Subcutaneous adipose tissue (tissue), 4 donors: ENCODE results near the gene FCN2. TPM values are rescaled to one million over a fixed set of nuclear protein-coding genes. Genes with fewer than 3 reads are reported as not detected.

Source experiments
- total RNA-seq, 4 donors: library from RNA; depleted of rRNA; stranded (reverse); fragments of >200 nt; gene quantifications; one replicate each; pipeline ENCODE4 v1.1.0, GENCODE V29; 2016
- TF ChIP-seq, protein P1 (sequence below): fragments of 450-650 bp; IDR thresholded peaks from one replicate; pipeline ENCODE4 v1.5.1; 2016; ENCODE audit warnings: low read depth, mild to moderate bottlenecking, control low read depth, antibody characterized with exemption, moderate library complexity

The FCN2 gene
- total RNA-seq, 4 donors from 2014 or later: 1.3 to 9.8 (median 2.5) TPM

DNA sequence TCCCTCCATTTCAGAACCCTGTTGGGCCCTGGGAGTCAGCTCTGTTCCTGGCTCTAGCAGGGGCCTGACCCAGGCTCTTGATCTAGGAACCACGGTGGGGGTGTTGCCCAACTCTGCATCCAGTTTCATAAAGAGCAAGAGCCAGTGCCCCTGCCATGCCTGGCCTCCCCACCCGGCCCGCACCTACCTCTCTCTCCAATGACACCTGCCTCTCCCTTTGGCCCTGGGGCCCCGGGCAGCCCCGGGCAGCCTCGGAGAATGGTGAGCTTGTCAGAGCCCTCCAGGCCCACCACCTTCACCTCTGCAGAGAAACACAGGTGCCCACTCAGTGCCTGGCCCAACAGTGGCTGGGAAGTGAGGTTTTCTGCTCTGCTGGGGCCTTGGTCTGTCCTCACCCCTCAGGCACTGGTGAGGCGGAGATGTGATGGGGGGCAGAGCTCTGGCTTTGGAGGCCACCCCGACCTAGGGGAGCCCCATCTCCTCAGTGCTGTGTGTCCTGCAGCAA, 35.6 kb downstream of the FCN2 start:
- TF ChIP-seq, protein P1, sequence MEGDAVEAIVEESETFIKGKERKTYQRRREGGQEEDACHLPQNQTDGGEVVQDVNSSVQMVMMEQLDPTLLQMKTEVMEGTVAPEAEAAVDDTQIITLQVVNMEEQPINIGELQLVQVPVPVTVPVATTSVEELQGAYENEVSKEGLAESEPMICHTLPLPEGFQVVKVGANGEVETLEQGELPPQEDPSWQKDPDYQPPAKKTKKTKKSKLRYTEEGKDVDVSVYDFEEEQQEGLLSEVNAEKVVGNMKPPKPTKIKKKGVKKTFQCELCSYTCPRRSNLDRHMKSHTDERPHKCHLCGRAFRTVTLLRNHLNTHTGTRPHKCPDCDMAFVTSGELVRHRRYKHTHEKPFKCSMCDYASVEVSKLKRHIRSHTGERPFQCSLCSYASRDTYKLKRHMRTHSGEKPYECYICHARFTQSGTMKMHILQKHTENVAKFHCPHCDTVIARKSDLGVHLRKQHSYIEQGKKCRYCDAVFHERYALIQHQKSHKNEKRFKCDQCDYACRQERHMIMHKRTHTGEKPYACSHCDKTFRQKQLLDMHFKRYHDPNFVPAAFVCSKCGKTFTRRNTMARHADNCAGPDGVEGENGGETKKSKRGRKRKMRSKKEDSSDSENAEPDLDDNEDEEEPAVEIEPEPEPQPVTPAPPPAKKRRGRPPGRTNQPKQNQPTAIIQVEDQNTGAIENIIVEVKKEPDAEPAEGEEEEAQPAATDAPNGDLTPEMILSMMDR: no peak

DNA sequence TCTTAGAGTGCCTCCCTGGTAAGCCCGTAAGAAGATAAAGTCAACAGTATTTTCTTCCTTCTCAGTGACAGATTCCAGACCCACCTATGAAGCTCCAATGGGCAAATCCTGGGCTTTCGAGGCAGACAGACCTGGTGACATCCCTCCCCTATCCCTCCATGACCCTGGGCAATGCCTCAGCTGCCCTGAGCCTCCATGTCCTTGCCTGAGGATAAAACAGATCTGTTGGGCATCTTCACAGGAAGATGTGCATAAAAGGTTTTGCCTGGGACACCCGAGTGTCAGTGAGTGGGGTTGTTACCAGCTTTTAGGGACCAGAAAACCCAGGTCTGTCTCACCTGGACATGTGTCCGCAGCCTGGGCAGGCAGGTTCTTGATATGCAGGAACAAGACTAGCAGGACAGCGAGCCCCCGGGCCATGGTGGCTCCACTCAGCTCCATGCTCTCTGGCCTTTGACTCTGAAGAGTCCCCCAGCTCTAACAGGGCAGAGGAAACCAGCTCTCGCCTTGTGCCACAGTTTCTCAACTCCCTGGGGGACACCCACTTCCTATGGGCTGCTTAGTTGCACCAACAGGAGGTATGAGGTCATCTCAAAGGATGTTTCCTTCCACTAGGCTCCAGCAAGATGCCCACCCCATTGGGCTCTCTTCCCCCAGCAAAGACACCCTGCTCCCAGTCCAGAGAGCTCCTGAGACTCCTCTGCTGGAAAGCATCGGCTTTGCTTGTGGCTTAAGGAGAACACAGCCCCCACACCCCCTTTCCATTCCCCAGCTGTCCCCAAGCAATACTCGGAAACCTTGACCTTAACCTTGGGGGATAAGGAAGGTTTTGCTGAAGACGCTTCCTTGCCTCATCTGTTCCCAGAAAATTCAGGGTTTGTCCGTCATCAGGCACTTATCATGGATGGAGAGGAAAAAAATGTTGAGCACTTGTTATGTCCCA, 37.1 kb downstream of the FCN2 start, which contains the start of gene FCN1:
Gene FCN1 (minus strand): TSS at position 482 of the 943 bp plus-strand sequence. CDS start 41 bp downstream, at position 441.
- TF ChIP-seq, protein P1: no peak

DNA sequence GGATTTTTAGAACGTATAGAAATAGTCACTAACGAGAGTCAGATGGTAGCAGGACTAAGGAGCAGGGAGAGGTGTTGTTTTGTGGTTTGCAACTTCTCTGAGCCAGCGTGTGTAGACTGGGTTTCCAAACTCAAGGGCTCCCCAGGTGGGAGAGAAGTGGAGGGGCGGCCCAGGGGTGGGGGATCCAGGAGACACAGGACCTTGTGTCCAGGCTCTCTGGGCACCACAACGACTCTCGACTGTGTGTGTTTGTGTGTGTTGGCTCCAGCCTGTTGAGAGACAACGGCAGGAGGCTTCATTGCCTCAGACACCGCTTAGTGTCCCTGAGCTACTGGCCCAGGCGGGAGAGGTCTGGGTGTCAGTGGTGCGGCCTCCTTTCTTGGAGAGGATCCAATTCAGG, 38.0 kb downstream of the FCN2 start:
- TF ChIP-seq, protein P1: no peak

DNA sequence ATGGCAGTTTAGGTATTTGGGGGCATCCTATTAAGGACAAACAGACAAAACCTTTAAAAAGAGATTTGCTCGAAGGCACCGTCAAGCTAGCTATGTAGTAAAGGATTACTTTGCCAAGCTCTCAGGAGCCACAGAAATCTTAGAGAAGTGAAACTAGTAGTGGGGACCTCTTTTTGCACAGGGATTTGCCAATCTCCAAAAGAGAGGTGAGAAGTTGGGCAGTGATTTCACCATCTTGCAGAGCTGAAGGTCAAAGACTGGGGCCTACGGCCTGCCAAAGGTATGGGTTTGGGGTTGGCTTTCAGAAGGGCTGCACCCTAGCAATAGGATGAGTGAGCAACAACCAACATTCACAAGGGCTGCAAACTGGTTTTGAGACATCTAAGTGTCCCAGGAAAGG, 38.7 kb downstream of the FCN2 start:
- TF ChIP-seq, protein P1: no peak

DNA sequence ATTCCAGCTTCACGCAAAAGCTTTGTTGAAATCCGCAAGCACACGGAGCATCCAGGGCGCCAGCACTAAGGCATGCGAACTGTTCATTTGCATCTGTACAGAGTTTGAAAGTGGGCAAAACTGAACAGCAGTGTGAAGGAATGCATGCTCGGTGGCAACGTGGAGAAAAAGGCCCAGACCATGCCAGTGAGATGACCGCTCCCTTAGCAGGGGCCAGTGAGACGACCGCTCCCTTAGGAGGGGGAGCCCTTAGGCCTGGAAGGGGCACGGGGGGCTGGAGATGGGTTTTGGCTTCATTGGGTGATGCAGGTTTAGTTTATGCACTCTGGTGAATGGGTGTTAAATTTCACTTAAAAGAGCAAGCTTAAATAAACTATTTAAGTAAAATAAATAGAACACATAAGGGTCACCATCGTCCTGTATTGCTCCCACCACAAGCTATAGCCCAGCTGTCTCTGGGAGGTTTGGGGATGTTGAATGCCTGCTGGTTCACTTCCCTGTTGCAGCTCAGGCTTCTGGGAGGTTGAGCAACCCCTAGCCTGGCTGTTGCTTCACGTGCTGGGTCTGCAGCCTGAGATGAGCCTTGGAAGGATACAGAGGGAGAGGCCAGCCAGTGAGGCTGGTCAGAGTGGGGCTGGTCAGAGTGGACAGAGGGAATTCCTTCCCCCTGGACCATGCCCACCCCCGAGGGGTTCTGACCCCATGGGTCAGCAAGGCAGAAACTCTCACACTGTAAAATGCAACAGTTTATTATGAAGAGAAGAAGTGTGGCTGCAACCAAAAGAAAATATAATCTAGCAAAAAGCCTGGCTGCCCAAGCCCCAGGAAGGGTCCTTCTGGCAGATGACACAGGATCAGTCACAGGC, 41.7 kb downstream of the FCN2 start:
- TF ChIP-seq, protein P1: no peak

DNA sequence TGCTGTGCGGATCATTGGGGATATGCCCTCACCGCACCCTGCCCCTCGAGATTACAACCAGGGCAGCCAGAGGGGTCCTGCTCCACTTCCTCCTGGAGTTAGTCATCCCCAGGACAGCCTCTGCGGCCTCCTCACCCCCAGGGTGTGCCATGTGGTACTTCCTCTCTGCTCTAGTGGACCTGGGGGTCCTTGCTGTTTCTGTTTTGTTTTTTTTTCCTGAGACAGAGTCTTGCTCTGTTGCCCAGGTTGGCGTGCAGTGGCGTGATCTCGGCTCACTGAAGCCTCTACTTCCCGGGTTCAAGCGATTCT, 42.3 kb downstream of the FCN2 start:
- TF ChIP-seq, protein P1: no peak

DNA sequence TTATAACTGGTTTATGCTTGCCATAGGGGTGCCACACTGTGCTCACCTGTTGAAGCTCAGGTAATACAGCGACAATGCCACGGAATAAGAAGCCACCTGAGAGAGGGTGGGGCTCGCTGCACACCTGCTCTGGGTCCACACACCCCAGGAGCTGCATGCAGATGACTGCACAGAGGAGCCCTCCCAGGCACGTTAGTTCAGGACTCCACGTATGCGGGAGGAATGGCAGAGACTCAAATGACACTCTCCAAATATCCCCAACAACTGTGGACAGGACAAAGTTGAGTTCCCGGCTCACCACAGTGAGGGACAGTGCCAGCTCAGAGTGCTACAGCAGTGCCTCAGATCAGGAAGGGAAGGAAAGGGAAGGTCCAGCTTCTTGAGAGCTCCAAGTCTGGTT, 42.9 kb downstream of the FCN2 start:
- TF ChIP-seq, protein P1: no peak
